C4-2B (cell line): Measurements from ENCODE around the gene TSPAN18.

Experiments used
- ZFX ChIP-seq: fragments of 450-650 bp; IDR thresholded peaks from 2 replicates; pipeline ENCODE4 v1.6.1; 2017
- TF ChIP-seq, protein P1 (sequence below): fragments of 450-650 bp; conservative IDR thresholded peaks from 2 replicates; pipeline ENCODE4 v1.5.1; 2017; ENCODE audit warnings: mild to moderate bottlenecking

DNA sequence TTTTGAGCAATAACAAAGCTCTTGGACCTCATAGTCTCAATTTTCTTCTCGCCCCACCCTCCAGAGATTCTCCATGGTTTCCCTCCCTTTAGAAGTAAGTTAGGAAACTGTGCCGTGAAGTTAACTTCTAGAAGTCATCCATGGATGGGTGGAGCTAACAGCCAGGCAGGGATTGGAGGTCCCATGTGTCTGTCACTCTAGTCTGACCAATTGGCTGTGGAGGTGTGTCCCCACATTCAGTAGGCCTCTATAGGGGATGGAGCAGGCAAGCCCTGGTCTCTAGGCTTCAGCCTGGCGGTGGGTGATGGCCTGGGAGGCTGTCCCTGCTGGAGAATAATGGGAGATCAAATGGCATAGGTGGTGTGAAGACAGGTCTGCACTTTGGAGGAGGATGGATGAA, 173.2 kb downstream of the TSPAN18 start:
- TF ChIP-seq, protein P1, sequence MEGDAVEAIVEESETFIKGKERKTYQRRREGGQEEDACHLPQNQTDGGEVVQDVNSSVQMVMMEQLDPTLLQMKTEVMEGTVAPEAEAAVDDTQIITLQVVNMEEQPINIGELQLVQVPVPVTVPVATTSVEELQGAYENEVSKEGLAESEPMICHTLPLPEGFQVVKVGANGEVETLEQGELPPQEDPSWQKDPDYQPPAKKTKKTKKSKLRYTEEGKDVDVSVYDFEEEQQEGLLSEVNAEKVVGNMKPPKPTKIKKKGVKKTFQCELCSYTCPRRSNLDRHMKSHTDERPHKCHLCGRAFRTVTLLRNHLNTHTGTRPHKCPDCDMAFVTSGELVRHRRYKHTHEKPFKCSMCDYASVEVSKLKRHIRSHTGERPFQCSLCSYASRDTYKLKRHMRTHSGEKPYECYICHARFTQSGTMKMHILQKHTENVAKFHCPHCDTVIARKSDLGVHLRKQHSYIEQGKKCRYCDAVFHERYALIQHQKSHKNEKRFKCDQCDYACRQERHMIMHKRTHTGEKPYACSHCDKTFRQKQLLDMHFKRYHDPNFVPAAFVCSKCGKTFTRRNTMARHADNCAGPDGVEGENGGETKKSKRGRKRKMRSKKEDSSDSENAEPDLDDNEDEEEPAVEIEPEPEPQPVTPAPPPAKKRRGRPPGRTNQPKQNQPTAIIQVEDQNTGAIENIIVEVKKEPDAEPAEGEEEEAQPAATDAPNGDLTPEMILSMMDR = no peak
- no peak for TF ChIP-seq ZFX
